ENCODE data around the gene MPHOSPH9. TPM values are rescaled to one million over a fixed set of nuclear protein-coding genes. Genes with fewer than 3 reads are reported as not detected.

Gene MPHOSPH9
- total RNA-seq, 4 donors from 2014 or later: 3.5 to 16.8 (median 9.8) TPM

- no peak for TF ChIP-seq POLR2A (IDR thresholded peaks at IDR 0.05)
- no peak for TF ChIP-seq CTCF (IDR thresholded peaks at IDR 0.05)
- DNase-seq (ENCODE audit: low spot score in 2 of 2): no peak
- H3K4me3 ChIP-seq (ENCODE audit: low read depth, poor library complexity, severe bottlenecking): no peak overlapping the region
- 84 to 87% methylated on average over 7 of the region's 7 CpGs for WGBS, 2 donors
- intact Hi-C loops (cut with DNase I; ENCODE audit: low total_unique reads): no loop called here
Observed at GRCh38 chr12:123200414-123200813, 32.5 kb downstream of the MPHOSPH9 start.

- WGBS, 2 donors: 87 to 90% methylated on average over 3 of the region's 3 CpGs
- intact Hi-C loops (cut with DNase I; ENCODE audit: low total_unique reads): no loop called here
- TF ChIP-seq POLR2A (IDR thresholded peaks at IDR 0.05): no peak
- TF ChIP-seq CTCF (IDR thresholded peaks at IDR 0.05): no peak
- no peak for DNase-seq (ENCODE audit: low spot score in 2 of 2)
- H3K4me3 ChIP-seq (ENCODE audit: low read depth, poor library complexity, severe bottlenecking): no peak overlapping the region
Observed at GRCh38 chr12:123199936-123200335, 33.0 kb downstream of the MPHOSPH9 start.

GRCh38 chr12:123187637-123188036 is 45.3 kb downstream of the MPHOSPH9 start:
- intact Hi-C loops (cut with DNase I; ENCODE audit: low total_unique reads): no loop called here
- TF ChIP-seq CTCF (IDR thresholded peaks at IDR 0.05) (no peak), POLR2A (IDR thresholded peaks at IDR 0.05) (no peak)
- DNase-seq (ENCODE audit: low spot score in 2 of 2): peak in 1 of 2 donors; percentile 46
- no peak overlapping the region for H3K4me3 ChIP-seq (ENCODE audit: low read depth, poor library complexity, severe bottlenecking)
- 94 to 97% methylated on average over 6 of the region's 6 CpGs for WGBS, 2 donors

GRCh38 chr12:123180171-123180570 is 52.8 kb downstream of the MPHOSPH9 start:
- intact Hi-C loops (cut with DNase I; ENCODE audit: low total_unique reads): no loop called here
- no peak for TF ChIP-seq CTCF (IDR thresholded peaks at IDR 0.05)
- no peak for TF ChIP-seq POLR2A (IDR thresholded peaks at IDR 0.05)
- 87 to 94% methylated on average over 4 of the region's 4 CpGs for WGBS, 2 donors
- no peak overlapping the region for H3K4me3 ChIP-seq (ENCODE audit: low read depth, poor library complexity, severe bottlenecking)
- peak in 1 of 2 donors; percentile 6 for DNase-seq (ENCODE audit: low spot score in 2 of 2)

GRCh38 chr12:123171967-123172366 is 61.0 kb downstream of the MPHOSPH9 start:
- no peak for DNase-seq (ENCODE audit: low spot score in 2 of 2)
- WGBS, 2 donors: 74 to 75% methylated on average over 5 of the region's 5 CpGs
- intact Hi-C loops (cut with DNase I; ENCODE audit: low total_unique reads): no loop called here
- no peak overlapping the region for H3K4me3 ChIP-seq (ENCODE audit: low read depth, poor library complexity, severe bottlenecking)
- TF ChIP-seq POLR2A (IDR thresholded peaks at IDR 0.05): no peak
- no peak for TF ChIP-seq CTCF (IDR thresholded peaks at IDR 0.05)

- intact Hi-C loops (cut with DNase I; ENCODE audit: low total_unique reads): no loop called here
- DNase-seq (ENCODE audit: low spot score in 2 of 2): no peak
- 47 to 48% methylated on average over 2 of the region's 2 CpGs for WGBS, 2 donors
- H3K4me3 ChIP-seq (ENCODE audit: low read depth, poor library complexity, severe bottlenecking): no peak overlapping the region
- no peak for TF ChIP-seq POLR2A (IDR thresholded peaks at IDR 0.05)
- TF ChIP-seq CTCF (IDR thresholded peaks at IDR 0.05): no peak
Observed at GRCh38 chr12:123167329-123167728, 65.6 kb downstream of the MPHOSPH9 start.

All from lower leg skin (tissue), 4 donors.